Thoracic aorta (tissue), 2 donors: ENCODE results near the gene PLA2G4A. TPM values are rescaled to one million over a fixed set of nuclear protein-coding genes. Genes with fewer than 3 reads are reported as not detected.

ENCODE experiments used
- ATAC-seq: fragments of 150-250 bp; one replicate; pipeline ENCODE4 v1.8.0; 2017; ENCODE audit warnings: low read depth; ENCODE audit not compliant: insufficient number of reproducible peaks, low FRiP score
- DNase-seq: peaks from one replicate; pipeline ENCODE4 v3.0.0-alpha.2; 2020; ENCODE audit warnings: low spot score
- H3K27ac ChIP-seq, 2 donors: fragments of 200-600 bp; sonication (generic); 1 replicate in 1 of 2; 2 replicates in 1 of 2; pipeline ENCODE4 v1.5.1; 2016; ENCODE audit warnings: mild to moderate bottlenecking in 2 of 2, moderate library complexity in 2 of 2
- H3K27me3 ChIP-seq: fragments of 200-600 bp; sonication (generic); replicated peaks from 2 replicates; pipeline ENCODE4 v1.6.0; 2016; ENCODE audit warnings: mild to moderate bottlenecking; ENCODE audit not compliant: insufficient read depth
- H3K36me3 ChIP-seq: fragments of 200-600 bp; sonication (generic); one replicate; pipeline ENCODE4 v1.5.1; 2016
- H3K4me1 ChIP-seq, 2 donors: fragments of 200-600 bp; sonication (generic); 1 replicate in 1 of 2; 2 replicates in 1 of 2; pipeline versions ENCODE4 v1.5.1 to v1.6.0; 2016; ENCODE audit warnings: low read depth in 2 of 2, mild to moderate bottlenecking in 1 of 2; ENCODE audit not compliant: control insufficient read depth in 1 of 2
- H3K4me3 ChIP-seq: fragments of 200-600 bp; sonication (generic); 2 replicates; pipeline ENCODE4 v1.5.1; 2016; ENCODE audit warnings: mild to moderate bottlenecking
- H3K9me3 ChIP-seq: fragments of 200-600 bp; sonication (generic); 2 replicates; pipeline ENCODE4 v1.5.1; 2016
- CTCF ChIP-seq: fragments of 200-600 bp; sonication (generic); IDR thresholded peaks from one replicate; pipeline ENCODE4 v1.5.1; 2019; ENCODE audit warnings: antibody characterized with exemption
- total RNA-seq, 2 donors: library from RNA; depleted of rRNA; stranded (reverse); fragments of >200 nt; gene quantifications; one replicate each; pipeline versions ENCODE4 v1.1.0 to v1.2.3, GENCODE V29; 2016

Gene PLA2G4A
- total RNA-seq, 2 donors from 2014 or later, result 5.2 to 8.8 TPM

DNA sequence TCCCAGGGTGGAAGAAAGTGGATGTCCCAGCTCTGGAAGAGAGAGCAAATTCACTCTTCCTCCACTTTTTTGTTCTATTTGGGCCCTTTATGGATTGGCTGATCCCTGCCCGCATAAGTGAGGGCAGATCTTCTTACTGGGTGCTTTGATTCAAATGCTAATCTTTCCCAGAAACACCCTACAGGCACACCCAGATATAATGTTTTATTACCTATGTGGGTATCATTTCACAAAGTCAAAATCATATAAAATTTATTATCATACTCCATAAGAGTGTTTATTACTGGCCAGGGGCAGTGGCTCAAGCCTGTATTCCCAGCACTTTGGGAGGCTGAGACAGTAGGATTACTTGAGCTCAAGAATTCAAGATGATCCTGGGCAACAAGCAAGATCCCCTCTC, 16.9 kb upstream of the PLA2G4A start:
- Histone ChIP-seq H3K27ac (no peak overlapping the region), H3K9me3 (no peaks in the 10 kb centered on the region), H3K4me1 (no peaks in the 10 kb centered on the region), H3K27me3 (no peaks in the 10 kb centered on the region), H3K4me3 (no peak overlapping the region), H3K36me3 (no peaks in the 10 kb centered on the region)
- DNase-seq (no peak), ATAC-seq (no peak)
- TF ChIP-seq CTCF, result no peak

GRCh38 chr1:186812570-186812969, 16.2 kb upstream of the PLA2G4A start:
- ATAC-seq (no peak), DNase-seq (no peak)
- TF ChIP-seq CTCF, result no peak
- Histone ChIP-seq H3K27ac (no peak overlapping the region), H3K4me3 (no peak overlapping the region), H3K27me3 (no peaks in the 10 kb centered on the region), H3K4me1 (no peaks in the 10 kb centered on the region), H3K36me3 (no peaks in the 10 kb centered on the region), H3K9me3 (no peaks in the 10 kb centered on the region)

DNA sequence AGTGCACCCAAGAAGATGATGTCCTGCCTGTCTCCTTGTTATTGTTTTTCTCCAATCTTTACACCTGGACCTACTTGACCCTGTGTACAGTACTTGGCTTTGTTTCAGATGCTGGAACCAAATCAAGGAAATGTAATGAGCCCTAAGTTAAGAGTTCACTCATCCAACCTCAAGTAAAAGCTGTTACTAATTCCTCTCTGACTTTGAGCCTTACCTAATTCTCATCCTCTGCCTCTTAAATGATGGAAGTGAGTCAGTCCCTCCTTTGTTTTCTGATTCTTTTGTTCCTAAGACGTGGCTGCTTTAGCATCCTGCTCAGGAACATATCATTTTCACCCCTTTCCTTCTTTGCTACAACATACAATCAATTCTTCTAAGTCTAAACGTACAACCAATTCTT, 15.3 kb upstream of the PLA2G4A start:
- no peaks in the 10 kb centered on the region for H3K9me3 ChIP-seq
- no peak for DNase-seq
- TF ChIP-seq CTCF, result no peak
- H3K4me3 ChIP-seq, result no peak overlapping the region
- H3K36me3 ChIP-seq, result no peaks in the 10 kb centered on the region
- H3K27ac ChIP-seq, result no peak overlapping the region
- no peak for ATAC-seq
- no peaks in the 10 kb centered on the region for H3K27me3 ChIP-seq
- no peaks in the 10 kb centered on the region for H3K4me1 ChIP-seq

GRCh38 chr1:186819126-186819525, 9.6 kb upstream of the PLA2G4A start:
- no peak overlapping the region for H3K4me3 ChIP-seq
- DNase-seq (no peak), ATAC-seq (no peak)
- H3K27ac ChIP-seq, result no peak overlapping the region
- TF ChIP-seq CTCF, result no peak
- H3K36me3 ChIP-seq, result no peaks in the 10 kb centered on the region
- H3K27me3 ChIP-seq, result no peaks in the 10 kb centered on the region
- no peaks in the 10 kb centered on the region for H3K9me3 ChIP-seq
- peaks cover 4 to 6% of the 10 kb centered on the region in 2 donors for H3K4me1 ChIP-seq

GRCh38 chr1:186819563-186819962, 9.2 kb upstream of the PLA2G4A start:
- no peak overlapping the region for H3K27ac ChIP-seq
- TF ChIP-seq CTCF, result no peak

More at GRCh38 chr1:186819563-186819962, 9.2 kb upstream of the PLA2G4A start:
- ATAC-seq (no peak), DNase-seq (no peak)
- H3K36me3 ChIP-seq, result no peaks in the 10 kb centered on the region
- H3K4me1 ChIP-seq, result peaks cover 4 to 6% of the 10 kb centered on the region in 2 donors
- no peak overlapping the region for H3K4me3 ChIP-seq
- no peaks in the 10 kb centered on the region for H3K9me3 ChIP-seq
- H3K27me3 ChIP-seq, result no peaks in the 10 kb centered on the region
